ENCODE results near the gene EFL1. TPM values are rescaled to one million over a fixed set of nuclear protein-coding genes. Genes with fewer than 3 reads are reported as not detected.

The EFL1 gene
- total RNA-seq, 1 experiment from 2014 or later, result 27.5 TPM

DNA sequence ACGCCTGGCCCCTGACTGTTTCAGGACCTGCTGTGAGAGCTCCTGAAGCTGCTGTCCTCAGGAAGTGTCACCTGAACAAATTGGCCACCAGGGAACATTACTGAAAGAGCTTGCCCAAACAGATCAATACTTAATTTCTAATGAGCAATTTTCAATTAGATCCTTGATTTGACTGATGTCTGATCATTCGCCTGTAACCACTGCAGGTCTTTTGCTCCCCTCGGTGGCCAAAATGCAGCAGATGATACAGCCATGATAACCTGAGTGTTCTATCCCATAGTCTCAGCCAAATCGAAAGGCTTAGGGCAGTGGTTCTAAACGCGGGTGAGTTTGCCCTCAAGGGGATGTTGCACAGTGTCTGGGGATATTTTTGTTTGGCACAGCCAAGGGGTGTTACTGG lies 159.1 kb downstream of the EFL1 start:
- DNase-seq (ENCODE audit: low spot score) (no peak), ATAC-seq (no peak)
- Mint-ChIP-seq H3K27me3 (ENCODE audit: low read depth) (peaks cover 5% of the 10 kb centered on the region), H3K4me3 (no peak overlapping the region), H3K9me3 (no peaks in the 10 kb centered on the region), H3K27ac (no peak overlapping the region), H3K4me1 (peaks cover 28% of the 10 kb centered on the region), H3K36me3 (no peaks in the 10 kb centered on the region)
- TF ChIP-seq IRF2 (CRISPR knock-in tag; IDR thresholded peaks at IDR 0.05; ENCODE audit: borderline replicate concordance, low read depth) (no peak), EMX1 (CRISPR knock-in tag; IDR thresholded peaks at IDR 0.05) (no peak), CREM (CRISPR knock-in tag; IDR thresholded peaks at IDR 0.05) (no peak), RORB (CRISPR knock-in tag; IDR thresholded peaks at IDR 0.05) (no peak)
- TF ChIP-seq, protein P1, sequence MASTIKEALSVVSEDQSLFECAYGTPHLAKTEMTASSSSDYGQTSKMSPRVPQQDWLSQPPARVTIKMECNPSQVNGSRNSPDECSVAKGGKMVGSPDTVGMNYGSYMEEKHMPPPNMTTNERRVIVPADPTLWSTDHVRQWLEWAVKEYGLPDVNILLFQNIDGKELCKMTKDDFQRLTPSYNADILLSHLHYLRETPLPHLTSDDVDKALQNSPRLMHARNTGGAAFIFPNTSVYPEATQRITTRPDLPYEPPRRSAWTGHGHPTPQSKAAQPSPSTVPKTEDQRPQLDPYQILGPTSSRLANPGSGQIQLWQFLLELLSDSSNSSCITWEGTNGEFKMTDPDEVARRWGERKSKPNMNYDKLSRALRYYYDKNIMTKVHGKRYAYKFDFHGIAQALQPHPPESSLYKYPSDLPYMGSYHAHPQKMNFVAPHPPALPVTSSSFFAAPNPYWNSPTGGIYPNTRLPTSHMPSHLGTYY (CRISPR knock-in tag; IDR thresholded peaks at IDR 0.05), result no peak
- ChIA-PET CTCF (no interaction called here), POLR2A (no interaction called here)

DNA sequence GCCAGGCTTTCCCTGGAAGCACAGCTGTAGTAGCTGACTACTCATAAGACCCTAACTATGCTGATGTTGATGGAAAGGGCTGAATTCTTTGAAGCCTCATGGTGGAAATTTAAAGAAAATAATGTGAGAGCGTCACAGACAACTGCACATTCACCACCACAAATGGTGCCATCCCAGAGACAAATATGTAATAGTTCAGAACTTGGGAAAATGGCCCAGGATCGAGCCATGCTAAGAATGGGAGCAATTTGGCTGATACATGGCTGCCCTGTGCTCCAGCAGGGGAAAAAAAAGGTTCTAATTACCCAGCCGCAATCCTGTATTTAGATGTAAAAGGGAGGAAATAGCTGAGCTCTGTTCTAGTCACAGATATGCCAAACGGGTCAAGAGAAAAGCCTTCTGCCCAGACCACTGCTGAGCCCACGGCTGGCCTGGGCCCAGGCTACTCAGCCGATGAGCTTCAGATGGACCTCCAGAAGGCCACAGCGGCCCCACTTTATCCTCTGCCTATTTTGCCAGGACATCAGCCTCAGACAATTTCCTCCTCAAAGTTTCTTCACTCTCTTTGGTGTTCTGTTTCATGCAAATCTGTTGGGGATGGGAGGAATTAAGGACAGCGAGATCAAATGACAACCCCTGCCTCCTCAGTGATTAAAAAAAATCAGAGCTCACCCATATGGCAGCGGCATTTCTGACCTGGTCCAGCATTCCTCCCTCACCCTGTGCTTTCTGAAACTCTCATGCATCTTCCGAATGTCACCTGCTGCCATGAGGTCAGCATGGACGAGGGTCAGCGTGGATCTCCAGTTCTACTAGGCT lies 162.2 kb downstream of the EFL1 start:
- CTCF ChIA-PET, result interaction anchor here (0.6 to 2.8 kb wide), 12 partner anchors 8 to 690 kb away, joined by 3 to 28 read pairs (median 3); partner anchors contain the start of genes EFL1 and SAXO2
- Mint-ChIP-seq H3K4me1 (peaks cover 32% of the 10 kb centered on the region), H3K36me3 (no peaks in the 10 kb centered on the region), H3K4me3 (no peak overlapping the region), H3K9me3 (no peaks in the 10 kb centered on the region), H3K27me3 (ENCODE audit: low read depth) (peaks cover 5% of the 10 kb centered on the region), H3K27ac (peak overlapping the region; percentile 83)
- ATAC-seq, result peak; percentile 81
- no peak for TF ChIP-seq ZBTB21 (CRISPR knock-in tag; IDR thresholded peaks at IDR 0.05; ENCODE audit: borderline replicate concordance)
- 0 out of 2 replicates have a peak, but pooled peaks have one; percentile 16 for TF ChIP-seq ETV6 (CRISPR knock-in tag; IDR thresholded peaks at IDR 0.05)
- no peak for DNase-seq (ENCODE audit: low spot score)
- POLR2A ChIA-PET, result no interaction called here

DNA sequence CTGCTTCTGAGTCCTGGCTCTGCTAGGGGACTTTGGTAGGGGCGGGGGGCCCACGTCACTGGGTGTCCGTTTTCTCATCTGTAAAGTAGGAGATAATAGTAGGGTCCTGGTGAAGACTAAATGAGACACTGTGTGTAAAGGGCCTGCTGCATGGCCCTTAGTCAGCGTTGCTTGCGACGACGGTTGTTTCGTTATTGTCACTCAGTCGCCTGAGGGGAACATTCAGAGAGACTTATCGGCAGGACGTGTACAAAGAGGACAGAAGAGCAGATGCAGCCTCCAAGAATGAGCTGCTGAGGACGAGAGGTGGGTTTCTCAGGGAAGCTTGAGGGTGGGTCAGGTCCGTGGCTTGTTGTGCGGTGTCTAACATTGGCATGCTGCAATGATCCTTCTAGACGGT lies 163.9 kb downstream of the EFL1 start:
- DNase-seq (ENCODE audit: low spot score), result no peak
- peaks cover 5% of the 10 kb centered on the region for H3K27me3 Mint-ChIP-seq (ENCODE audit: low read depth)
- H3K9me3 Mint-ChIP-seq, result no peaks in the 10 kb centered on the region
- peaks cover 29% of the 10 kb centered on the region for H3K4me1 Mint-ChIP-seq
- CTCF ChIA-PET, result interaction anchor here (2.8 kb wide), 1 partner anchor 10 kb away, joined by 28 read pairs; no protein-coding TSS in a partner anchor
- no peak overlapping the region for H3K4me3 Mint-ChIP-seq
- POLR2A ChIA-PET, result interaction anchor here (0.7 kb wide), 1 partner anchor 16 kb away, joined by 3 read pairs; no protein-coding TSS in a partner anchor
- H3K36me3 Mint-ChIP-seq, result no peaks in the 10 kb centered on the region
- no peak for ATAC-seq
- H3K27ac Mint-ChIP-seq, result no peak overlapping the region
- TF ChIP-seq SMAD3 (CRISPR knock-in tag; IDR thresholded peaks at IDR 0.05; ENCODE audit: borderline replicate concordance), result no peak
- TF ChIP-seq, protein P2, sequence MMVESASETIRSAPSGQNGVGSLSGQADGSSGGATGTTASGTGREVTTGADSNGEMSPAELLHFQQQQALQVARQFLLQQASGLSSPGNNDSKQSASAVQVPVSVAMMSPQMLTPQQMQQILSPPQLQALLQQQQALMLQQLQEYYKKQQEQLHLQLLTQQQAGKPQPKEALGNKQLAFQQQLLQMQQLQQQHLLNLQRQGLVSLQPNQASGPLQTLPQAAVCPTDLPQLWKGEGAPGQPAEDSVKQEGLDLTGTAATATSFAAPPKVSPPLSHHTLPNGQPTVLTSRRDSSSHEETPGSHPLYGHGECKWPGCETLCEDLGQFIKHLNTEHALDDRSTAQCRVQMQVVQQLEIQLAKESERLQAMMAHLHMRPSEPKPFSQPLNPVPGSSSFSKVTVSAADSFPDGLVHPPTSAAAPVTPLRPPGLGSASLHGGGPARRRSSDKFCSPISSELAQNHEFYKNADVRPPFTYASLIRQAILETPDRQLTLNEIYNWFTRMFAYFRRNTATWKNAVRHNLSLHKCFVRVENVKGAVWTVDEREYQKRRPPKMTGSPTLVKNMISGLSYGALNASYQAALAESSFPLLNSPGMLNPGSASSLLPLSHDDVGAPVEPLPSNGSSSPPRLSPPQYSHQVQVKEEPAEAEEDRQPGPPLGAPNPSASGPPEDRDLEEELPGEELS (CRISPR knock-in tag; IDR thresholded peaks at IDR 0.05), result no peak
- TF ChIP-seq MXD4 (CRISPR knock-in tag; IDR thresholded peaks at IDR 0.05; ENCODE audit: borderline replicate concordance), result no peak
- TF ChIP-seq, protein P3, sequence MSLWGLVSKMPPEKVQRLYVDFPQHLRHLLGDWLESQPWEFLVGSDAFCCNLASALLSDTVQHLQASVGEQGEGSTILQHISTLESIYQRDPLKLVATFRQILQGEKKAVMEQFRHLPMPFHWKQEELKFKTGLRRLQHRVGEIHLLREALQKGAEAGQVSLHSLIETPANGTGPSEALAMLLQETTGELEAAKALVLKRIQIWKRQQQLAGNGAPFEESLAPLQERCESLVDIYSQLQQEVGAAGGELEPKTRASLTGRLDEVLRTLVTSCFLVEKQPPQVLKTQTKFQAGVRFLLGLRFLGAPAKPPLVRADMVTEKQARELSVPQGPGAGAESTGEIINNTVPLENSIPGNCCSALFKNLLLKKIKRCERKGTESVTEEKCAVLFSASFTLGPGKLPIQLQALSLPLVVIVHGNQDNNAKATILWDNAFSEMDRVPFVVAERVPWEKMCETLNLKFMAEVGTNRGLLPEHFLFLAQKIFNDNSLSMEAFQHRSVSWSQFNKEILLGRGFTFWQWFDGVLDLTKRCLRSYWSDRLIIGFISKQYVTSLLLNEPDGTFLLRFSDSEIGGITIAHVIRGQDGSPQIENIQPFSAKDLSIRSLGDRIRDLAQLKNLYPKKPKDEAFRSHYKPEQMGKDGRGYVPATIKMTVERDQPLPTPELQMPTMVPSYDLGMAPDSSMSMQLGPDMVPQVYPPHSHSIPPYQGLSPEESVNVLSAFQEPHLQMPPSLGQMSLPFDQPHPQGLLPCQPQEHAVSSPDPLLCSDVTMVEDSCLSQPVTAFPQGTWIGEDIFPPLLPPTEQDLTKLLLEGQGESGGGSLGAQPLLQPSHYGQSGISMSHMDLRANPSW (CRISPR knock-in tag; conservative IDR thresholded peaks at IDR 0.05; ENCODE audit: low read depth), result no peak
- TF ChIP-seq, protein P4, sequence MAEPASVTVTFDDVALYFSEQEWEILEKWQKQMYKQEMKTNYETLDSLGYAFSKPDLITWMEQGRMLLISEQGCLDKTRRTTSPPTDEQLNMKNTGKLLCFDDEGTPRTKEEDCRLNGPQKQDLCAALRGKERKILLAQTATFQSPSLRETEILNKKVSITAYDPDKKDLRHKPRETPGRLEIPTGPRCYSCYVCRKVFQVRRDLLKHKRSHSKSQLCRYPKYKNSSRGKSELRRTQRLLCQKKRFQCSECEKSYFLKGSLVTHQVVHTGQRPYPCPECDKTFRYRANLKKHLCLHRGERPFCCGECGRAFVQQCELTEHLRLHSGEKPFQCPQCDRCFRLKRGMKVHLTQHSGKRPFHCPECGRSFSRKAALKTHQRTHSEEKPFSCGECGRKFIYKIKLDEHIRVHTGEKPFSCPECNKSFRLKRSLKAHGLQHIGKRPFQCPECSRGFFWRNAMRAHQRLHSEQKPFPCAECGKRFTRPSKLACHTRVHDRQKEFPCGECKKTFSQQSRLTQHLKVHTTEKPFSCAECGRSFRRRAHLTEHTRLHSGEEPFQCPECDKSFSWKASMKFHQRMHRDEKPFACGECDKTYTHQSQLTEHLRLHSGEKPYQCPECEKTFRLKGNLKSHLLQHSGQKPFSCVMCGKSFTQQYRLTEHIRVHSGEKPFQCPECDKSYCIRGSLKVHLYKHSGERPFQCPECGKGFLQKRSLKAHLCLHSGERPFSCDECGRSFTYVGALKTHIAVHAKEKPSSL (CRISPR knock-in tag; conservative IDR thresholded peaks at IDR 0.05), result no peak
- TF ChIP-seq, protein P5, sequence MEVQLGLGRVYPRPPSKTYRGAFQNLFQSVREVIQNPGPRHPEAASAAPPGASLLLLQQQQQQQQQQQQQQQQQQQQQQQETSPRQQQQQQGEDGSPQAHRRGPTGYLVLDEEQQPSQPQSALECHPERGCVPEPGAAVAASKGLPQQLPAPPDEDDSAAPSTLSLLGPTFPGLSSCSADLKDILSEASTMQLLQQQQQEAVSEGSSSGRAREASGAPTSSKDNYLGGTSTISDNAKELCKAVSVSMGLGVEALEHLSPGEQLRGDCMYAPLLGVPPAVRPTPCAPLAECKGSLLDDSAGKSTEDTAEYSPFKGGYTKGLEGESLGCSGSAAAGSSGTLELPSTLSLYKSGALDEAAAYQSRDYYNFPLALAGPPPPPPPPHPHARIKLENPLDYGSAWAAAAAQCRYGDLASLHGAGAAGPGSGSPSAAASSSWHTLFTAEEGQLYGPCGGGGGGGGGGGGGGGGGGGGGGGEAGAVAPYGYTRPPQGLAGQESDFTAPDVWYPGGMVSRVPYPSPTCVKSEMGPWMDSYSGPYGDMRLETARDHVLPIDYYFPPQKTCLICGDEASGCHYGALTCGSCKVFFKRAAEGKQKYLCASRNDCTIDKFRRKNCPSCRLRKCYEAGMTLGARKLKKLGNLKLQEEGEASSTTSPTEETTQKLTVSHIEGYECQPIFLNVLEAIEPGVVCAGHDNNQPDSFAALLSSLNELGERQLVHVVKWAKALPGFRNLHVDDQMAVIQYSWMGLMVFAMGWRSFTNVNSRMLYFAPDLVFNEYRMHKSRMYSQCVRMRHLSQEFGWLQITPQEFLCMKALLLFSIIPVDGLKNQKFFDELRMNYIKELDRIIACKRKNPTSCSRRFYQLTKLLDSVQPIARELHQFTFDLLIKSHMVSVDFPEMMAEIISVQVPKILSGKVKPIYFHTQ (CRISPR knock-in tag; IDR thresholded peaks at IDR 0.05), result no peak
- TF ChIP-seq, protein P6, sequence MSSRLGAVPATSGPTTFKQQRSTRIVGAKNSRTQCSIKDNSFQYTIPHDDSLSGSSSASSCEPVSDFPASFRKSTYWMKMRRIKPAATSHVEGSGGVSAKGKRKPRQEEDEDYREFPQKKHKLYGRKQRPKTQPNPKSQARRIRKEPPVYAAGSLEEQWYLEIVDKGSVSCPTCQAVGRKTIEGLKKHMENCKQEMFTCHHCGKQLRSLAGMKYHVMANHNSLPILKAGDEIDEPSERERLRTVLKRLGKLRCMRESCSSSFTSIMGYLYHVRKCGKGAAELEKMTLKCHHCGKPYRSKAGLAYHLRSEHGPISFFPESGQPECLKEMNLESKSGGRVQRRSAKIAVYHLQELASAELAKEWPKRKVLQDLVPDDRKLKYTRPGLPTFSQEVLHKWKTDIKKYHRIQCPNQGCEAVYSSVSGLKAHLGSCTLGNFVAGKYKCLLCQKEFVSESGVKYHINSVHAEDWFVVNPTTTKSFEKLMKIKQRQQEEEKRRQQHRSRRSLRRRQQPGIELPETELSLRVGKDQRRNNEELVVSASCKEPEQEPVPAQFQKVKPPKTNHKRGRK (CRISPR knock-in tag; IDR thresholded peaks at IDR 0.05; ENCODE audit: borderline replicate concordance), result no peak
- no peak for TF ChIP-seq ZNF121 (CRISPR knock-in tag; IDR thresholded peaks at IDR 0.05)
- TF ChIP-seq, protein P7, sequence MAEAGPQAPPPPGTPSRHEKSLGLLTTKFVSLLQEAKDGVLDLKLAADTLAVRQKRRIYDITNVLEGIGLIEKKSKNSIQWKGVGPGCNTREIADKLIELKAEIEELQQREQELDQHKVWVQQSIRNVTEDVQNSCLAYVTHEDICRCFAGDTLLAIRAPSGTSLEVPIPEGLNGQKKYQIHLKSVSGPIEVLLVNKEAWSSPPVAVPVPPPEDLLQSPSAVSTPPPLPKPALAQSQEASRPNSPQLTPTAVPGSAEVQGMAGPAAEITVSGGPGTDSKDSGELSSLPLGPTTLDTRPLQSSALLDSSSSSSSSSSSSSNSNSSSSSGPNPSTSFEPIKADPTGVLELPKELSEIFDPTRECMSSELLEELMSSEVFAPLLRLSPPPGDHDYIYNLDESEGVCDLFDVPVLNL (CRISPR knock-in tag; IDR thresholded peaks at IDR 0.05; ENCODE audit: borderline replicate concordance, low read depth), result no peak

Data from WTC11 (cell line).